HepG2 (cell line): ENCODE data around the gene SUSD4. TPM values are rescaled to one million over a fixed set of nuclear protein-coding genes. Genes with fewer than 3 reads are reported as not detected.

ENCODE experiments used
- ATAC-seq: fragments of 200-7000 bp; cut with Tn5 transposase; 3 replicates; pipeline ENCODE4 v1.9.1; 2020; ENCODE audit warnings: mild to moderate bottlenecking, moderate library complexity
- BruUV-seq: library from RNA; stranded (reverse); fragments of 400-500 nt; replicated peaks from 2 replicates; lab custom pipeline; 2021; lab: Mats Ljungman, UMichigan
- CTCF ChIA-PET: fragments of 300-600 bp; formaldehyde crosslinking; extraction: SDS; loops from one replicate; lab custom pipeline; 2021; ENCODE audit warnings: low total read pairs, inconsistent platforms, low intra/inter-chr PET ratio; lab: Yijun Ruan, JAX
- POLR2A ChIA-PET: fragments of 350-600 bp; sonication (Branson Sonifier 250); formaldehyde crosslinking; loops from one replicate; lab custom pipeline; 2020; ENCODE audit warnings: antibody characterized with exemption, inconsistent platforms; lab: Yijun Ruan, JAX
- DNase-seq: peaks from one replicate; pipeline ENCODE4 v3.0.0-alpha.2; 2015; ENCODE audit warnings: low spot score
- FAIRE-seq: peaks from 3 replicates; lab custom pipeline; 2011; peaks lifted over from hg19 to GRCh38; lab: Jason Lieb, UNC
- H2AFZ ChIP-seq: one replicate; pipeline ENCODE4 v1.6.1; 2011; ENCODE audit warnings: low read length, inconsistent platforms
- H3K27ac ChIP-seq: fragments of 300-600 bp; 3 replicates; pipeline ENCODE4 v1.8.0; 2011; ENCODE audit warnings: mixed run types, mild to moderate bottlenecking, mixed read lengths, low read length, inconsistent platforms; ENCODE audit not compliant: insufficient read depth; ENCODE audit errors: extremely low read length
- H3K27me3 ChIP-seq, 2 experiments: fragments of 200-600 bp in 1 of 2; 2 replicates in 1 of 2; 3 replicates in 1 of 2; pipeline versions ENCODE4 v1.6.0 to v1.8.0; 2011; ENCODE audit warnings: low read length in 2 of 2, mild to moderate bottlenecking in 2 of 2, moderate library complexity in 2 of 2, inconsistent platforms in 1 of 2; ENCODE audit not compliant: insufficient read depth in 2 of 2, control insufficient read depth in 1 of 2
- H3K36me3 ChIP-seq, 2 experiments: fragments of 200-600 bp in 1 of 2; replicated peaks in 1 of 2; 2 replicates in 1 of 2; 3 replicates in 1 of 2; pipeline versions ENCODE4 v1.5.1 to v1.8.0; 2011; ENCODE audit warnings: low read length in 2 of 2, inconsistent platforms in 1 of 2; ENCODE audit not compliant: insufficient read depth in 2 of 2, control insufficient read depth in 1 of 2
- H3K4me1 ChIP-seq: 2 replicates; pipeline ENCODE4 v1.5.1; 2012; ENCODE audit warnings: low read length, inconsistent platforms; ENCODE audit not compliant: insufficient read depth
- H3K4me2 ChIP-seq: 2 replicates; pipeline ENCODE4 v1.6.0; 2011; ENCODE audit warnings: low read depth, low read length, inconsistent platforms
- H3K4me3 ChIP-seq, 3 experiments: fragments of 200-600 bp in 1 of 3; sonication (generic), shearing (Covaris generic) in 1 of 3; replicated peaks in 1 of 3; 2 replicates each; pipeline ENCODE4 v1.5.1; 2011 to 2016; ENCODE audit warnings: low read length in 3 of 3, inconsistent platforms in 2 of 3, low read depth in 2 of 3, mild to moderate bottlenecking in 2 of 3, control low read depth in 1 of 3, mixed read lengths in 1 of 3; ENCODE audit not compliant: insufficient read depth in 1 of 3
- H3K79me2 ChIP-seq: one replicate; pipeline ENCODE4 v1.6.1; 2011; ENCODE audit warnings: low read length, inconsistent platforms; ENCODE audit not compliant: insufficient read depth
- H3K9ac ChIP-seq: 2 replicates; pipeline ENCODE4 v1.6.0; 2011; ENCODE audit warnings: mild to moderate bottlenecking, low read depth, low read length, inconsistent platforms; ENCODE audit not compliant: insufficient read depth
- H3K9me3 ChIP-seq: 2 replicates; pipeline ENCODE4 v1.5.1; 2012; ENCODE audit warnings: mild to moderate bottlenecking, low read length
- H4K20me1 ChIP-seq: 2 replicates; pipeline ENCODE4 v1.6.0; 2011; ENCODE audit warnings: inconsistent platforms, mild to moderate bottlenecking, low read length, moderate library complexity; ENCODE audit not compliant: insufficient read depth
- ESRRA ChIP-seq: sonication (generic); formaldehyde crosslinking; IDR thresholded peaks from 2 replicates; pipeline ENCODE4 v1.5.1; 2020; ENCODE audit warnings: mild to moderate bottlenecking, low read depth, missing genetic modification reagents
- FOXP4 ChIP-seq: sonication (generic); formaldehyde crosslinking; IDR thresholded peaks from 2 replicates; pipeline ENCODE4 v1.4.0; 2020; ENCODE audit warnings: missing genetic modification reagents
- PRMT3 ChIP-seq: sonication (generic); formaldehyde crosslinking; IDR thresholded peaks from 2 replicates; pipeline ENCODE4 v1.8.1; 2022; ENCODE audit warnings: low read depth, mild to moderate bottlenecking, moderate library complexity, missing genetic modification reagents, borderline replicate concordance
- SSRP1 ChIP-seq: IDR thresholded peaks from 2 replicates; pipeline ENCODE4 v1.6.1; 2016; ENCODE audit warnings: control low read depth
- SUZ12 ChIP-seq: fragments of 150-350 bp; IDR thresholded peaks from 2 replicates; pipeline ENCODE4 v1.6.1; 2014; ENCODE audit warnings: low read depth, low read length
- TBX3 ChIP-seq: fragments of 450-650 bp; IDR thresholded peaks from 2 replicates; pipeline ENCODE4 v1.6.1; 2017; ENCODE audit warnings: antibody characterized with exemption, mild to moderate bottlenecking, inconsistent platforms, borderline replicate concordance
- ZNF264 ChIP-seq: sonication (generic); formaldehyde crosslinking; IDR thresholded peaks from 2 replicates; pipeline ENCODE4 v1.4.0; 2020; ENCODE audit warnings: missing genetic modification reagents
- ZUFSP ChIP-seq: sonication (generic); formaldehyde crosslinking; IDR thresholded peaks from 2 replicates; pipeline ENCODE4 v1.9.0; 2021; ENCODE audit warnings: missing genetic modification reagents, mild to moderate bottlenecking, borderline replicate concordance
- WGBS: methylation state at CpG from one replicate; pipeline ENCODE4 v1.1.6; 2017; ENCODE audit warnings: low lambda C conversion rate; 5-methylcytosine and 5-hydroxymethylcytosine counted together
- in situ Hi-C: cut with HindIII; loops from 2 replicates; pipeline ENCODE4 v1.10.0; 2017; ENCODE audit warnings: low pct_unique_long_range_greater_than_20kb; ENCODE audit not compliant: extremely low pct_ligation_motif_present
- intact Hi-C: fragments of 100-400 bp; cut with micrococcal nuclease; formaldehyde crosslinking; loops from one replicate; pipeline ENCODE4 v1.10.0; 2022; ENCODE audit not compliant: unreplicated experiment
- polyA plus RNA-seq, 8 experiments: library from polyadenylated mRNA; depleted of rRNA in 3 of 8; stranded (reverse) in 7 of 8; unstranded in 1 of 8; fragments of >200 nt; fragmentation: Illumina TruSeq in 4 of 8; extraction: Trizol in 4 of 8; gene quantifications; 2 replicates each; pipeline versions ENCODE4 v1.2.1 to v1.2.3, GENCODE V29; 2011 to 2016; ENCODE audit warnings: low read depth in 4 of 8, missing spikeins in 1 of 8, mixed read lengths in 1 of 8; ENCODE audit not compliant: insufficient read depth in 1 of 8
- total RNA-seq, 5 experiments: library from RNA; depleted of rRNA; stranded (reverse); fragments of >200 nt; fragmentation: Illumina TruSeq; extraction: Trizol; gene quantifications; 2 replicates each; pipeline ENCODE4 v1.2.3, GENCODE V29; 2016; ENCODE audit warnings: low read depth in 1 of 5
- TF ChIP-seq, protein P1 (sequence below): sonication (generic); formaldehyde crosslinking; IDR thresholded peaks from 2 replicates; pipeline ENCODE4 v1.5.1; 2020; ENCODE audit warnings: missing genetic modification reagents, mild to moderate bottlenecking, borderline replicate concordance

Gene SUSD4
- total and polyA plus RNA-seq, 2 of the 13 experiments (the other 11 are each of a cell fraction or from before 2014, with no cell fraction given), result not detected

GRCh38 chr1:223323491-223324484 is 40.2 kb downstream of the SUSD4 start:
- no peak for ATAC-seq
- in situ Hi-C loops, result no loop called here

GRCh38 chr1:223322868-223323267 is 41.1 kb downstream of the SUSD4 start:
- Histone ChIP-seq H2AFZ (no peak overlapping the region), H3K4me1 (no peaks in the 10 kb centered on the region), H3K9me3 (no peaks in the 10 kb centered on the region), H3K27ac (no peak overlapping the region), H3K4me2 (no peak overlapping the region), H3K27me3 (peaks cover 0 to 4% of the 10 kb centered on the region in 2 experiments; a peak in 1 of 5 replicates), H3K4me3 (no peak overlapping the region), H3K79me2 (no peaks in the 10 kb centered on the region), H3K36me3 (no peaks in the 10 kb centered on the region), H3K9ac (no peak overlapping the region), H4K20me1 (no peaks in the 10 kb centered on the region)
- CTCF ChIA-PET, result no interaction called here
- no TSS peak for BruUV-seq
- ATAC-seq (no peak), FAIRE-seq (no peak), DNase-seq (no peak)
- 21% methylated on average over 3 of the region's 3 CpGs for WGBS
- in situ Hi-C loops (no loop called here), intact Hi-C loops (no loop called here)
- POLR2A ChIA-PET, result no interaction called here
- TF ChIP-seq FOXP4 (CRISPR knock-in tag) (no peak), ESRRA (no peak), ZNF264 (CRISPR knock-in tag) (no peak), PRMT3 (CRISPR knock-in tag) (no peak), SUZ12 (no peak), ZUFSP (CRISPR knock-in tag) (no peak), TBX3 (no peak)
- TF ChIP-seq, protein P1, sequence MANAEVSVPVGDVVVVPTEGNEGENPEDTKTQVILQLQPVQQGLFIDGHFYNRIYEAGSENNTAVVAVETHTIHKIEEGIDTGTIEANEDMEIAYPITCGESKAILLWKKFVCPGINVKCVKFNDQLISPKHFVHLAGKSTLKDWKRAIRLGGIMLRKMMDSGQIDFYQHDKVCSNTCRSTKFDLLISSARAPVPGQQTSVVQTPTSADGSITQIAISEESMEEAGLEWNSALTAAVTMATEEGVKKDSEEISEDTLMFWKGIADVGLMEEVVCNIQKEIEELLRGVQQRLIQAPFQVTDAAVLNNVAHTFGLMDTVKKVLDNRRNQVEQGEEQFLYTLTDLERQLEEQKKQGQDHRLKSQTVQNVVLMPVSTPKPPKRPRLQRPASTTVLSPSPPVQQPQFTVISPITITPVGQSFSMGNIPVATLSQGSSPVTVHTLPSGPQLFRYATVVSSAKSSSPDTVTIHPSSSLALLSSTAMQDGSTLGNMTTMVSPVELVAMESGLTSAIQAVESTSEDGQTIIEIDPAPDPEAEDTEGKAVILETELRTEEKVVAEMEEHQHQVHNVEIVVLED (CRISPR knock-in tag), result no peak

More at GRCh38 chr1:223323491-223324484, 40.2 kb downstream of the SUSD4 start:
- TF ChIP-seq ZNF264 (CRISPR knock-in tag), result no peak
- no peak for TF ChIP-seq SSRP1 (CRISPR knock-in tag)
- intact Hi-C loops, result no loop called here
- Histone ChIP-seq H2AFZ (no peak overlapping the region), H3K79me2 (no peaks in the 10 kb centered on the region), H3K4me3 (no peak overlapping the region), H3K9ac (no peak overlapping the region), H3K4me1 (no peaks in the 10 kb centered on the region), H3K9me3 (no peaks in the 10 kb centered on the region), H4K20me1 (no peaks in the 10 kb centered on the region), H3K4me2 (no peak overlapping the region), H3K36me3 (no peaks in the 10 kb centered on the region), H3K27ac (no peak overlapping the region), H3K27me3 (peaks cover 0 to 7% of the 10 kb centered on the region in 2 experiments; a peak in 1 of 5 replicates)
- FAIRE-seq (no peak), DNase-seq (no peak)
- no TSS peak for BruUV-seq
- WGBS, result 3% methylated on average over 2 of the region's 2 CpGs
- ChIA-PET POLR2A (no interaction called here), CTCF (no interaction called here)
